BJ (cell line): ENCODE measurements around the gene CACNA2D3. TPM values are rescaled to one million over a fixed set of nuclear protein-coding genes. Genes with fewer than 3 reads are reported as not detected.

Experiments used
- CTCF ChIA-PET: fragments of 350-600 bp; formaldehyde crosslinking; extraction: SDS; loops from one replicate; lab custom pipeline; 2021; ENCODE audit warnings: antibody characterized with exemption, inconsistent platforms; lab: Yijun Ruan, JAX
- POLR2A ChIA-PET: fragments of 300-600 bp; sonication (Branson Sonifier 250); formaldehyde crosslinking; extraction: SDS; loops from one replicate; lab custom pipeline; 2021; ENCODE audit warnings: antibody characterized with exemption; lab: Charles Lee
- DNase-seq: peaks from one replicate; pipeline ENCODE4 v3.0.0-alpha.2; 2011; ENCODE audit warnings: low read depth
- H3K27me3 ChIP-seq: 2 replicates; pipeline ENCODE4 v1.6.0; 2011; ENCODE audit warnings: low read length; ENCODE audit not compliant: control insufficient read depth, insufficient read depth
- H3K36me3 ChIP-seq: 2 replicates; pipeline ENCODE4 v1.5.1; 2011; ENCODE audit warnings: low read length; ENCODE audit not compliant: control insufficient read depth, insufficient read depth
- H3K4me3 ChIP-seq: 2 replicates; pipeline ENCODE4 v1.5.1; 2011; ENCODE audit warnings: low read depth, mild to moderate bottlenecking, control low read depth, low read length
- polyA plus RNA-seq: library from polyadenylated mRNA; depleted of rRNA; stranded (reverse); fragments of >200 nt; gene quantifications from 2 replicates; pipeline ENCODE4 v1.2.3, GENCODE V29; 2011
- TF ChIP-seq, protein P1 (sequence below): IDR thresholded peaks from 2 replicates; pipeline ENCODE4 v1.5.1; 2011; ENCODE audit warnings: low read depth, mild to moderate bottlenecking, control low read depth, inconsistent platforms, low read length, moderate library complexity; ENCODE audit not compliant: insufficient read depth

Gene CACNA2D3
- polyA plus RNA-seq, 1 experiment, result 0.56 TPM

DNA sequence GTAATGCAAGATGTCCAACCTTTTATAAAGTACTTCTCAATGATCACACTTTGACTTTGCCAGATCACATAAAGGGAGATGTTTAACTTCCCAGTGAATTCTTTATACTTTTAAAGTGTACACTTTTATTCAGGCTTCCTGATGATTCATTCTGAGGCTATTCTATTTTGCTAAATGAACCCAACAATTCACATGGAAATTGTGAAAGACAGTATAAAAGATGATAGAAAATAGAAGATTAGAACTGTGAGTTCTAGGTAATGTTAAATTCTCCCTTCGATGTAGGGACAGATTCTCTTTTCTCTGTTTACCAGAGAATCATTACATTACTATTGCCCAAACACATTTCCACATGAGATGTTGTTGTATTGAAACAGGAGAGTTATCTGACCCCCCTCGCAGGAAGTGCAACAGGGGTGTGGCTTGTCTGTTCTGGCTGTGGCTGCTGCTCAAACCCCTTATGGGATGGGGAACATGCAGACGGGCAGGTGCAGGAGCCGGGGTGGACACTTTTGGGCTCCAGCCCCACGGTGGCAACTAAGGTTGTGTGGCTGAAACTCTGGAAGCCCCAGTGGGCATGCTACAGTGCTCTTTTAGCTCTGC, 936.8 kb downstream of the CACNA2D3 start:
- no peaks in the 10 kb centered on the region for H3K36me3 ChIP-seq
- H3K4me3 ChIP-seq, result no peak overlapping the region
- POLR2A ChIA-PET, result no interaction called here
- DNase-seq, result peak; percentile 16
- TF ChIP-seq, protein P1, sequence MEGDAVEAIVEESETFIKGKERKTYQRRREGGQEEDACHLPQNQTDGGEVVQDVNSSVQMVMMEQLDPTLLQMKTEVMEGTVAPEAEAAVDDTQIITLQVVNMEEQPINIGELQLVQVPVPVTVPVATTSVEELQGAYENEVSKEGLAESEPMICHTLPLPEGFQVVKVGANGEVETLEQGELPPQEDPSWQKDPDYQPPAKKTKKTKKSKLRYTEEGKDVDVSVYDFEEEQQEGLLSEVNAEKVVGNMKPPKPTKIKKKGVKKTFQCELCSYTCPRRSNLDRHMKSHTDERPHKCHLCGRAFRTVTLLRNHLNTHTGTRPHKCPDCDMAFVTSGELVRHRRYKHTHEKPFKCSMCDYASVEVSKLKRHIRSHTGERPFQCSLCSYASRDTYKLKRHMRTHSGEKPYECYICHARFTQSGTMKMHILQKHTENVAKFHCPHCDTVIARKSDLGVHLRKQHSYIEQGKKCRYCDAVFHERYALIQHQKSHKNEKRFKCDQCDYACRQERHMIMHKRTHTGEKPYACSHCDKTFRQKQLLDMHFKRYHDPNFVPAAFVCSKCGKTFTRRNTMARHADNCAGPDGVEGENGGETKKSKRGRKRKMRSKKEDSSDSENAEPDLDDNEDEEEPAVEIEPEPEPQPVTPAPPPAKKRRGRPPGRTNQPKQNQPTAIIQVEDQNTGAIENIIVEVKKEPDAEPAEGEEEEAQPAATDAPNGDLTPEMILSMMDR, result no peak
- CTCF ChIA-PET, result no interaction called here
- no peaks in the 10 kb centered on the region for H3K27me3 ChIP-seq

DNA sequence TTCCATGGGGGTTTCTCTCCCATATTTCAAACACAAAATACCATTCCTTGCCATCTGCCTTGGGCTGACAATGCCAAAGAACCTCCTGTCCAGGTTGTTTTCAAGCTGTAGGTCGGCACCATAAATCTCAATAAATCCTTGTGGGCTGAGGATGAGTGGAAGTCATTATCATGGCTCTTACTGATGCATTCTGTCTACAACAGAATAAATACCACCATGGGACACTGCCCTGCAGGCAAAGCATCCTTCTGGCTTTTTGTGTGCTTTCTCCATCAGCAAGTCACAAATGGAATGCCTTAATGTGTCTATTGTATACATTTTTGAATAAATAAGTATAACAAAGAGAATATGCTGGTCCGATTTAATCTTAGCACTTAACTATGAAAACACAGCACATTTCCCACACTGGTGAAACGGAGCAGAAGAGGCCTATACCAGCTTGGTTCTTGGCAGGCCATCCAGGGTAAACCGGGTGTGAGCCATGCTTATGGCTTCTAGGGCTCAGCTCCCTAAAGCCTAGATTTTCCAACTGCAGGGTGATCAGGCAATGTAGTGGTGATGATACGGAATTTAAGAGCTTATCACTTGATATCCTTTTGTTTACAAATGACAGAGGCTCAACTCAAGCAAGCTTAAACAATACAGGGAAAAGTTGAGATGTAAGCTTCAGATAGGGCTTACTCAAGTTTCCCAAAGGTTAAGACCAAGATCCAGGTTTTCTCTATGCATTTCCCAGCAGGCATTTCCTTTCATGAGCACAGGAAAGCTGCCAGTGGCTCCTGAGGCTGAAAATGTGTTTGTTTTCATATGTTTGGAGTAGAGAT, 938.8 kb downstream of the CACNA2D3 start:
- no peak for DNase-seq

DNA sequence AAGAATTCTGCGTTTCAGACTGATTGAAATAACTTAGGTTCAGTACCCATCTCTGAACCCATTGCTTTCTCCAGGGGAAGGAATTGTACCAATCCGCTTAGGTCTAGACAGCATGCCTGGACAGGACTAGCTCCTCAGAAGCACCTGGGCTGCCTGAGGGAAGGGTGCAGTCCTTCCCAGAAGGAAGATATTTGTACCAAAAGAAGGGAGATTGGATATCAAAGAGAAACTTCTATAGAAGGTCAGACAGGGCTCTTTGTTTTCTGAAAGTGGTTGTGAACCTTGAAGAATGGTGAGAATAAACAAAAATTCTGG, 939.3 kb downstream of the CACNA2D3 start:
- POLR2A ChIA-PET, result no interaction called here
- Histone ChIP-seq H3K27me3 (no peaks in the 10 kb centered on the region), H3K36me3 (no peaks in the 10 kb centered on the region), H3K4me3 (no peak overlapping the region)
- CTCF ChIA-PET, result interaction anchor here (0.6 kb wide), 1 partner anchor 431 kb away, joined by 4 read pairs; no protein-coding TSS in a partner anchor
- TF ChIP-seq, protein P1, result no peak
- no peak for DNase-seq

More for the DNA sequence above, 938.8 kb downstream of the CACNA2D3 start:
- TF ChIP-seq, protein P1, result no peak
- no peaks in the 10 kb centered on the region for H3K27me3 ChIP-seq
- no peaks in the 10 kb centered on the region for H3K36me3 ChIP-seq
- no peak overlapping the region for H3K4me3 ChIP-seq
- CTCF ChIA-PET, result interaction anchor here (0.6 to 0.8 kb wide), 2 partner anchors 14 to 432 kb away, joined by 3 to 4 read pairs; no protein-coding TSS in a partner anchor
- POLR2A ChIA-PET, result no interaction called here

DNA sequence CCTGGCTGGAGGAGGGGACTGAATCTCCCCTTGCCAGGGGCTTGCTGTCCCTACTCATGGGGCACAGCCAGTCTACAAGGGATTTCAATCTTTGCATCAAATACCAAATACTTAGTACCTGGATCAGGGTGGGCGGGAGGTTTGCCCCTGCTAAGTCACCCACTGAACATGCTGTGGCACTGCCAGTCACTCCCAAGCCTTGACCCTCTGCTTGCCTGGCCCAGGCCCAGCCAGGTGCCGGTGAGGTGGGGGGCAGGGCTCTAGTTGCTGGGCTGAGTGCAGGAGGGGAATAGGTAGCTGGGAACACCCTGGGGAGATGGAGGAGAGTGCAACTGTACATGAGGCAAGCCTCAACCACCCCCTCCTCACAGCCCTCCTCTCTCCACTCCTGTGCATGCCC, 941.8 kb downstream of the CACNA2D3 start:
- ChIA-PET CTCF (no interaction called here), POLR2A (no interaction called here)
- DNase-seq, result no peak
- Histone ChIP-seq H3K4me3 (no peak overlapping the region), H3K36me3 (no peaks in the 10 kb centered on the region), H3K27me3 (no peaks in the 10 kb centered on the region)
- TF ChIP-seq, protein P1, result no peak

DNA sequence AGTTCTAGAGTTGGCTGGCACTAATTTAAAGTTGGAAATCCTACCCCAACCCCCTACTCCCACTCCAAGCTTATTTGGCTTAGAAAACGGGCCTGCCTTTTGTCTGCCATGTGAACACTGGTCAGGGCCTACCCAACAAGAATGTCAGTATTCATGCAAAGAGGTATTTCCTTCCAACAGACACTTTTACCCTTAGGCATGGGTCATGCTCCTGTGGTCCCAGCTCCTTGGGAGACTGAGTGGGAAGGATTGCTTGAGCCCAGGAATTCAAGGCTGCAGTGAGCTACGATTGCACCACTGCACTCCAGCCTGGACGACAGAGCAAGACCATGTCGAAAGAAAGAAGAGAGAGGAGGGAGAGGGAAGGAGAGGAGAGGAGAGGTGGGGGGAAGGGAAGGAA, 943.0 kb downstream of the CACNA2D3 start:
- no peaks in the 10 kb centered on the region for H3K27me3 ChIP-seq
- no peak overlapping the region for H3K4me3 ChIP-seq
- no peak for DNase-seq
- TF ChIP-seq, protein P1, result no peak
- CTCF ChIA-PET, result no interaction called here
- H3K36me3 ChIP-seq, result no peaks in the 10 kb centered on the region
- POLR2A ChIA-PET, result no interaction called here
